Naive thymus-derived CD8-positive, alpha-beta T cell (primary cell): Measurements from ENCODE around the gene LARP4B. TPM values are rescaled to one million over a fixed set of nuclear protein-coding genes. Genes with fewer than 3 reads are reported as not detected.
A peak's percentile ranks its signal among the peaks of the same experiment; 100 is the strongest.

ENCODE experiments used
- ATAC-seq, 2 donors: fragments of 150-1000 bp; cut with Tn5 transposase in 1 of 2; sonication (Bioruptor Pico), chemical (Tn5 transposase) in 1 of 2; 1 replicate in 1 of 2; 2 replicates in 1 of 2; pipeline ENCODE4 v1.10.0; 2021; ENCODE audit warnings: mild to moderate bottlenecking in 2 of 2, moderate library complexity in 2 of 2
- POLR2A ChIA-PET: fragments of 350-600 bp; sonication (Branson Sonifier 250); formaldehyde crosslinking; loops from one replicate; lab custom pipeline; 2021; ENCODE audit warnings: antibody characterized with exemption; lab: Charles Lee
- DNase-seq, 10 donors: peaks; one replicate each; pipeline versions ENCODE4 v3.0.0 to v3.0.0-alpha.2; 2020 to 2022
- H3K27ac Mint-ChIP-seq, 10 donors: one replicate each; pipeline ENCODE4 v1.8.0; 2020 to 2022; ENCODE audit warnings: mild to moderate bottlenecking in 10 of 10, mixed read lengths in 10 of 10, moderate library complexity in 4 of 10, inconsistent platforms in 1 of 10
- H3K27me3 Mint-ChIP-seq, 5 donors: one replicate each; pipeline ENCODE4 v1.8.0; 2021 to 2022; ENCODE audit warnings: mixed read lengths in 5 of 5
- H3K36me3 Mint-ChIP-seq, 3 donors: one replicate each; pipeline ENCODE4 v1.8.0; 2020 to 2022; ENCODE audit warnings: mixed read lengths in 3 of 3, mild to moderate bottlenecking in 2 of 3, inconsistent platforms in 1 of 3
- H3K4me1 Mint-ChIP-seq, 4 donors: one replicate each; pipeline ENCODE4 v1.8.0; 2021 to 2022; ENCODE audit warnings: mixed read lengths in 4 of 4
- H3K4me3 Mint-ChIP-seq, 10 donors: one replicate each; pipeline ENCODE4 v1.8.0; 2020 to 2022; ENCODE audit warnings: mild to moderate bottlenecking in 10 of 10, mixed read lengths in 10 of 10, moderate library complexity in 6 of 10, inconsistent platforms in 1 of 10
- H3K9me3 Mint-ChIP-seq, 9 donors: one replicate each; pipeline ENCODE4 v1.8.0; 2020 to 2022; ENCODE audit warnings: mixed read lengths in 9 of 9, mild to moderate bottlenecking in 3 of 9, inconsistent platforms in 1 of 9, moderate library complexity in 1 of 9
- polyA plus RNA-seq, 3 donors: library from polyadenylated mRNA; unstranded; fragments of 300-500 nt; fragmentation: Illumina TruSeq; gene quantifications; one replicate each; pipeline ENCODE4 v1.2.3, GENCODE V29; 2021
- total RNA-seq, 8 experiments: library from RNA in 2 of 8; stranded (reverse) in 2 of 8; gene quantifications; one replicate each; pipeline ENCODE4 v1.2.3 and lab custom pipeline; 2021 to 2026

Gene LARP4B
- total and polyA plus RNA-seq, 5 experiments from 2014 or later: 22.8 to 94.8 (median 40.5) TPM

GRCh38 chr10:809671-810350, 121.7 kb downstream of the LARP4B start:
- no peak for DNase-seq
- H3K4me3 Mint-ChIP-seq: no peak overlapping the region
- no peak for ATAC-seq
- no peak overlapping the region for H3K27ac Mint-ChIP-seq
- H3K4me1 Mint-ChIP-seq: peaks cover 1 to 4% (median 2%) of the 10 kb centered on the region in 4 donors
- no peaks in the 10 kb centered on the region for H3K9me3 Mint-ChIP-seq
- POLR2A ChIA-PET: no interaction called here
- H3K36me3 Mint-ChIP-seq: peaks cover 4 to 75% (median 26%) of the 10 kb centered on the region in 3 donors
- no peaks in the 10 kb centered on the region for H3K27me3 Mint-ChIP-seq

GRCh38 chr10:807958-808353, 123.5 kb downstream of the LARP4B start:
- H3K36me3 Mint-ChIP-seq: peaks cover 1 to 58% (median 20%) of the 10 kb centered on the region in 3 donors
- POLR2A ChIA-PET: no interaction called here
- peak overlapping the region in 1 of 10 donors; percentile 31 for H3K27ac Mint-ChIP-seq
- no peaks in the 10 kb centered on the region for H3K27me3 Mint-ChIP-seq
- no peaks in the 10 kb centered on the region for H3K9me3 Mint-ChIP-seq
- no peak for DNase-seq
- no peak overlapping the region for H3K4me3 Mint-ChIP-seq
- ATAC-seq: no peak
- peaks cover 4 to 13% (median 9%) of the 10 kb centered on the region in 4 donors for H3K4me1 Mint-ChIP-seq

- Mint-ChIP-seq H3K9me3 (no peaks in the 10 kb centered on the region), H3K36me3 (peaks cover 0 to 53% (median 19%) of the 10 kb centered on the region in 3 donors), H3K4me3 (no peak overlapping the region), H3K4me1 (peaks cover 4 to 13% (median 9%) of the 10 kb centered on the region in 4 donors), H3K27ac (peak overlapping the region in 2 of 10 donors; percentile 31 to 63), H3K27me3 (no peaks in the 10 kb centered on the region)
- POLR2A ChIA-PET: no interaction called here
- DNase-seq (no peak), ATAC-seq (no peak)
Measured at GRCh38 chr10:807163-807957, 124.1 kb downstream of the LARP4B start.

GRCh38 chr10:806451-807162, 124.9 kb downstream of the LARP4B start:
- H3K4me1 Mint-ChIP-seq: peaks cover 4 to 13% (median 10%) of the 10 kb centered on the region in 4 donors
- H3K36me3 Mint-ChIP-seq: peaks cover 0 to 47% (median 14%) of the 10 kb centered on the region in 3 donors
- DNase-seq (no peak), ATAC-seq (no peak)
- no peak overlapping the region for H3K4me3 Mint-ChIP-seq
- POLR2A ChIA-PET: no interaction called here
- peak overlapping the region in 2 of 10 donors; percentile 19 to 63 for H3K27ac Mint-ChIP-seq
- no peaks in the 10 kb centered on the region for H3K9me3 Mint-ChIP-seq
- no peaks in the 10 kb centered on the region for H3K27me3 Mint-ChIP-seq

GRCh38 chr10:805620-806305, 125.7 kb downstream of the LARP4B start:
- no peaks in the 10 kb centered on the region for H3K27me3 Mint-ChIP-seq
- H3K36me3 Mint-ChIP-seq: peaks cover 0 to 40% (median 10%) of the 10 kb centered on the region in 3 donors
- peaks cover 4 to 14% (median 10%) of the 10 kb centered on the region in 4 donors for H3K4me1 Mint-ChIP-seq
- no peak for DNase-seq
- POLR2A ChIA-PET: no interaction called here
- peak overlapping the region in 5 of 10 donors; percentile 24 to 82 (median 42) for H3K27ac Mint-ChIP-seq
- ATAC-seq: no peak
- H3K4me3 Mint-ChIP-seq: no peak overlapping the region
- H3K9me3 Mint-ChIP-seq: no peaks in the 10 kb centered on the region

GRCh38 chr10:804787-805619, 126.5 kb downstream of the LARP4B start:
- no peak for DNase-seq
- Mint-ChIP-seq H3K27me3 (no peaks in the 10 kb centered on the region), H3K36me3 (peaks cover 0 to 32% (median 4%) of the 10 kb centered on the region in 3 donors), H3K4me3 (no peak overlapping the region), H3K27ac (peak overlapping the region in 3 of 10 donors; percentile 8 to 82 (median 40)), H3K4me1 (peaks cover 4 to 14% (median 10%) of the 10 kb centered on the region in 4 donors), H3K9me3 (no peaks in the 10 kb centered on the region)
- ATAC-seq: no peak
- POLR2A ChIA-PET: no interaction called here

- Mint-ChIP-seq H3K9me3 (peaks cover 0 to 5% (median 1%) of the 10 kb centered on the region in 9 donors), H3K4me1 (peaks cover 4 to 14% (median 10%) of the 10 kb centered on the region in 4 donors), H3K4me3 (no peak overlapping the region), H3K27me3 (no peaks in the 10 kb centered on the region), H3K36me3 (peaks cover 0 to 26% (median 2%) of the 10 kb centered on the region in 3 donors), H3K27ac (peak overlapping the region in 2 of 10 donors; percentile 8 to 36)
- POLR2A ChIA-PET: no interaction called here
- DNase-seq (no peak), ATAC-seq (peak in 1 of 2 donors; percentile 30)
Measured at GRCh38 chr10:804191-804781, 127.2 kb downstream of the LARP4B start.

GRCh38 chr10:803041-803741, 128.3 kb downstream of the LARP4B start:
- H3K27ac Mint-ChIP-seq: peak overlapping the region in 1 of 10 donors; percentile 74
- ATAC-seq (no peak), DNase-seq (no peak)
- H3K4me3 Mint-ChIP-seq: no peak overlapping the region
- H3K9me3 Mint-ChIP-seq: peaks cover 0 to 13% (median 1%) of the 10 kb centered on the region in 9 donors
- peaks cover 4 to 14% (median 10%) of the 10 kb centered on the region in 4 donors for H3K4me1 Mint-ChIP-seq
- H3K36me3 Mint-ChIP-seq: peaks cover 7 to 15% (median 13%) of the 10 kb centered on the region in 3 donors
- POLR2A ChIA-PET: no interaction called here
- no peaks in the 10 kb centered on the region for H3K27me3 Mint-ChIP-seq

- no peak overlapping the region for H3K4me3 Mint-ChIP-seq
- peaks cover 4 to 14% (median 10%) of the 10 kb centered on the region in 4 donors for H3K4me1 Mint-ChIP-seq
- H3K27ac Mint-ChIP-seq: peak overlapping the region in 1 of 10 donors; percentile 86
- POLR2A ChIA-PET: no interaction called here
- no peak for ATAC-seq
- no peaks in the 10 kb centered on the region for H3K27me3 Mint-ChIP-seq
- no peak for DNase-seq
- H3K9me3 Mint-ChIP-seq: peaks cover 0 to 19% (median 4%) of the 10 kb centered on the region in 9 donors
- H3K36me3 Mint-ChIP-seq: peaks cover 13 to 17% (median 13%) of the 10 kb centered on the region in 3 donors
Measured at GRCh38 chr10:802506-802905, 129.0 kb downstream of the LARP4B start.

- POLR2A ChIA-PET: no interaction called here
- ATAC-seq: no peak
- Mint-ChIP-seq H3K27me3 (peaks cover 0 to 6% (median 0%) of the 10 kb centered on the region in 5 donors), H3K4me3 (no peak overlapping the region), H3K4me1 (peaks cover 0 to 4% (median under 1%) of the 10 kb centered on the region in 4 donors), H3K27ac (no peak overlapping the region), H3K36me3 (peaks cover 6 to 39% (median 34%) of the 10 kb centered on the region in 3 donors), H3K9me3 (peaks cover 0 to 51% (median 22%) of the 10 kb centered on the region in 9 donors)
- no peak for DNase-seq
Measured at GRCh38 chr10:797179-797578, 134.3 kb downstream of the LARP4B start.
